Hematopoietic multipotent progenitor cell treated with erythropoietin and hydrocortisone succinate and interleukin-3 and kit ligand, for 6 days (in vitro differentiated cells): ENCODE measurements around the gene OR4P4.

Experiments
- DNase-seq: peaks from one replicate; pipeline ENCODE4 v3.0.0-alpha.2; 2015

Gene OR4P4

GRCh38 chr11:55634813-55635212 lies at the start of gene OR4P4:
Gene OR4P4 (plus strand): TSS chr11:55635113.
- no peak for DNase-seq

GRCh38 chr11:55607545-55607944 lies 27.4 kb upstream of the OR4P4 start, which contains the start of gene OR4C11:
Gene OR4C11 (minus strand): TSS chr11:55607645. CDS start chr11:55604373, 3,272 bp downstream.
- DNase-seq, result no peak

- no peak for DNase-seq
Measured at GRCh38 chr11:55624531-55624930, 10.4 kb upstream of the OR4P4 start.

GRCh38 chr11:55648027-55648426 lies 13.1 kb downstream of the OR4P4 start, which contains the start of gene OR4S2:
Gene OR4S2 (plus strand): TSS chr11:55648327. CDS start chr11:55650904, 2,577 bp downstream.
- DNase-seq, result no peak

GRCh38 chr11:55652560-55652959 lies 17.6 kb downstream of the OR4P4 start:
- no peak for DNase-seq

GRCh38 chr11:55655096-55655495 lies 20.2 kb downstream of the OR4P4 start:
- no peak for DNase-seq

GRCh38 chr11:55658031-55658573 lies 23.2 kb downstream of the OR4P4 start:
- DNase-seq, result no peak

GRCh38 chr11:55658608-55659007 lies 23.7 kb downstream of the OR4P4 start:
- DNase-seq, result no peak

- no peak for DNase-seq
Measured at GRCh38 chr11:55661901-55662300, 27.0 kb downstream of the OR4P4 start, which contains the start of gene OR4C6. Gene OR4C6 (plus strand): TSS chr11:55662201. CDS start chr11:55665167, 2,966 bp downstream.

GRCh38 chr11:55669376-55669775 lies 34.5 kb downstream of the OR4P4 start:
- DNase-seq, result no peak

- no peak for DNase-seq
Measured at GRCh38 chr11:55673860-55674259, 38.9 kb downstream of the OR4P4 start.
